Panc1 (cell line): ENCODE results near the gene PRUNE1.

Experiments used
- CTCF ChIP-seq: fragments of 450-650 bp; IDR thresholded peaks from 2 replicates; pipeline ENCODE4 v1.5.1; 2017; ENCODE audit warnings: mild to moderate bottlenecking
- POLR2AphosphoS5 ChIP-seq: IDR thresholded peaks from 2 replicates; pipeline ENCODE4 v1.6.1; 2012; ENCODE audit warnings: mild to moderate bottlenecking, low read depth, low read length, moderate library complexity
- REST ChIP-seq, 2 experiments: IDR thresholded peaks; 2 replicates each; pipeline ENCODE4 v1.6.1; 2011 to 2012; ENCODE audit warnings: low read depth in 2 of 2, control low read depth in 1 of 2, low read length in 1 of 2, mild to moderate bottlenecking in 1 of 2, moderate library complexity in 1 of 2; ENCODE audit not compliant: insufficient read depth in 1 of 2

DNA sequence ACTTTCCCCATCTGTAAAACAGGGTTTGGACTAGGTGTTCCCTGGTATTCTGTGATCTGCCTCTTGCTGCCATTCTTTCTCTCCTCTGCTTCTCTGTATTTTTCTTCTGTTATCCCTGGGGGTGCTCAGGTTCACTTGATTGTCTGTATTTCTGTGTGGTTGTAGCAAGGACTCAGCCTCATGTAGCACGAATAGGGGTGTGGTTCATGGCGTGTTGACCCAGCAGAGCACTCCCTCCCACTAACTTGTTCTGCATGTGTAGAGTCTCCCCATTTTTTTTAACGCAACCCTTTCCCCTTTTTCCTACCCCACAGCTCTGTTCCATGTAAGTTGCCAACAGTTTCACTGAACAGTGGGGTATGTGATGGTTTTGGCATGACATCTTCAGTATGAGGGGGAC, 26.9 kb downstream of the PRUNE1 start:
- TF ChIP-seq CTCF (no peak), REST (IDR thresholded peaks at IDR 0.05; ENCODE audit: insufficient read depth in 1 of 2, low read depth in 2 of 2, low read length in 1 of 2) (no peak), POLR2AphosphoS5 (no peak)
